A549 (cell line): ENCODE results near the gene TICAM1. TPM values are rescaled to one million over a fixed set of nuclear protein-coding genes. Genes with fewer than 3 reads are reported as not detected.

Experiments
- ATAC-seq, 2 experiments: fragments of 200-7000 bp in 1 of 2; fragments of >200 bp in 1 of 2; cut with Nextera tagmentation in 1 of 2; cut with Tn5 transposase in 1 of 2; 3 replicates each; pipeline versions ENCODE4 v1.8.0 to v1.9.1; 2018 to 2020; ENCODE audit warnings: mild to moderate bottlenecking in 1 of 2, moderate library complexity in 1 of 2
- CTCF ChIA-PET: fragments of 300-600 bp; sonication (Branson Sonifier 250); formaldehyde crosslinking; extraction: SDS; loops from one replicate; lab custom pipeline; 2021; ENCODE audit warnings: antibody characterized with exemption, inconsistent platforms; lab: Yijun Ruan, JAX
- POLR2A ChIA-PET: fragments of 350-600 bp; formaldehyde crosslinking; extraction: SDS; loops from one replicate; lab custom pipeline; 2021; ENCODE audit warnings: antibody characterized with exemption, inconsistent platforms; lab: Yijun Ruan, JAX
- DNase-seq, 2 experiments: peaks; one replicate each; pipeline versions ENCODE4 v3.0.0 to v3.0.0-alpha.2; 2011 to 2016; ENCODE audit warnings: low read depth in 1 of 2, low spot score in 1 of 2
- FAIRE-seq: peaks from 2 replicates; lab custom pipeline; 2011; peaks lifted over from hg19 to GRCh38; lab: Jason Lieb, UNC
- H3K27ac ChIP-seq, 2 experiments: fragments of >200 bp; sonication (Bioruptor Twin); formaldehyde crosslinking; 3 replicates each; pipeline ENCODE4 v1.5.1; 2016 to 2017
- H3K4me1 ChIP-seq: fragments of >200 bp; sonication (Bioruptor Twin); formaldehyde crosslinking; 3 replicates; pipeline ENCODE4 v1.6.1; 2016
- H3K4me2 ChIP-seq: fragments of >200 bp; sonication (Bioruptor Twin); formaldehyde crosslinking; 3 replicates; pipeline ENCODE4 v1.6.1; 2016
- H3K4me3 ChIP-seq: fragments of >200 bp; sonication (Bioruptor Twin); formaldehyde crosslinking; 3 replicates; pipeline ENCODE4 v1.5.1; 2016
- H3K9me3 ChIP-seq: fragments of >200 bp; sonication (Bioruptor Twin); formaldehyde crosslinking; 3 replicates; pipeline ENCODE4 v1.6.1; 2016
- CBX8 ChIP-seq: fragments of 200-600 bp; sonication (generic); IDR thresholded peaks from 2 replicates; pipeline ENCODE4 v1.6.1; 2016
- EHF ChIP-seq: fragments of 250-450 bp; sonication (Bioruptor Pico); IDR thresholded peaks from 2 replicates; pipeline ENCODE4 v1.5.0; 2020; ENCODE audit warnings: mild to moderate bottlenecking
- ESRRA ChIP-seq: fragments of 150-350 bp; IDR thresholded peaks from 2 replicates; pipeline ENCODE4 v1.6.1; 2014; ENCODE audit warnings: mild to moderate bottlenecking, low read length, borderline replicate concordance
- FOSL2 ChIP-seq, 2 experiments: fragments of 450-650 bp in 1 of 2; fragments of >200 bp in 1 of 2; sonication (Bioruptor Twin) in 1 of 2; formaldehyde crosslinking; IDR thresholded peaks; 2 replicates each; pipeline versions ENCODE4 v1.5.0 to v1.6.1; 2016 to 2020; ENCODE audit warnings: mild to moderate bottlenecking in 1 of 2, moderate library complexity in 1 of 2
- HEYL ChIP-seq: fragments of 250-450 bp; sonication (Bioruptor Pico); IDR thresholded peaks from 2 replicates; pipeline ENCODE4 v1.8.0; 2021; ENCODE audit warnings: mild to moderate bottlenecking, moderate library complexity
- JUN ChIP-seq, 2 experiments: fragments of >200 bp; sonication (Bioruptor Twin); formaldehyde crosslinking; IDR thresholded peaks; 2 replicates in 1 of 2; 3 replicates in 1 of 2; pipeline ENCODE4 v1.6.1; 2016 to 2017
- MYC ChIP-seq: IDR thresholded peaks from 2 replicates; pipeline ENCODE4 v1.6.1; 2012; ENCODE audit warnings: mild to moderate bottlenecking, inconsistent platforms, low read length, improper control_type of control experiment, borderline replicate concordance
- NFE2L2 ChIP-seq: fragments of 150-350 bp; conservative IDR thresholded peaks from 2 replicates; pipeline ENCODE4 v1.6.1; 2014; ENCODE audit warnings: low read length
- NR3C1 ChIP-seq: fragments of >200 bp; sonication (Bioruptor Twin); formaldehyde crosslinking; IDR thresholded peaks from 3 replicates; pipeline ENCODE4 v1.6.1; 2017
- RARB ChIP-seq: fragments of 250-450 bp; sonication (Bioruptor Pico); IDR thresholded peaks from 2 replicates; pipeline ENCODE4 v1.8.0; 2021; ENCODE audit warnings: mild to moderate bottlenecking, moderate library complexity
- RCOR1 ChIP-seq: fragments of 150-350 bp; IDR thresholded peaks from 2 replicates; pipeline ENCODE4 v1.6.1; 2014; ENCODE audit warnings: antibody characterized with exemption, low read length, low read depth
- RFX5 ChIP-seq: fragments of 450-650 bp; IDR thresholded peaks from 2 replicates; pipeline ENCODE4 v1.7.1; 2014; ENCODE audit warnings: antibody characterized with exemption, mild to moderate bottlenecking, moderate library complexity
- SMC3 ChIP-seq: fragments of >200 bp; sonication (Bioruptor Twin); formaldehyde crosslinking; IDR thresholded peaks from 3 replicates; pipeline ENCODE4 v1.6.1; 2018; ENCODE audit warnings: inconsistent platforms
- SREBF2 ChIP-seq: fragments of 450-650 bp; IDR thresholded peaks from 2 replicates; pipeline ENCODE4 v1.6.1; 2014; ENCODE audit warnings: mild to moderate bottlenecking, moderate library complexity
- TP53 ChIP-seq: fragments of 250-450 bp; sonication (Bioruptor Pico); IDR thresholded peaks from 2 replicates; pipeline ENCODE4 v1.5.0; 2021; ENCODE audit warnings: mild to moderate bottlenecking, moderate library complexity
- ZFP36 ChIP-seq: fragments of 450-650 bp; IDR thresholded peaks from 2 replicates; pipeline ENCODE4 v1.6.1; 2014; ENCODE audit warnings: borderline replicate concordance; ENCODE audit not compliant: partially characterized antibody
- ZNF302 ChIP-seq: fragments of 250-450 bp; sonication (Bioruptor Pico); IDR thresholded peaks from 2 replicates; pipeline ENCODE4 v1.9.0; 2021; ENCODE audit warnings: inconsistent platforms, mild to moderate bottlenecking, moderate library complexity
- WGBS: methylation state at CpG from one replicate; pipeline ENCODE4 v1.1.6; 2017; ENCODE audit errors: missing lambda C conversion rate; 5-methylcytosine and 5-hydroxymethylcytosine counted together
- polyA plus RNA-seq, 4 experiments: library from polyadenylated mRNA; depleted of rRNA in 3 of 4; stranded (reverse); fragments of >200 nt; fragmentation: RNase III in 1 of 4; extraction: RNeasy Plus Mini Kit Qiagen cat#74134 plus additional on column Dnase treatment in 1 of 4; gene quantifications; 2 replicates in 3 of 4; 3 replicates in 1 of 4; pipeline ENCODE4 v1.2.3, GENCODE V29; 2011 to 2017
- TF ChIP-seq, protein P1 (sequence below): fragments of 250-450 bp; sonication (Bioruptor Pico); IDR thresholded peaks from 2 replicates; pipeline ENCODE4 v1.5.0; 2020; ENCODE audit warnings: low read depth, mild to moderate bottlenecking, moderate library complexity
- TF ChIP-seq, protein P2 (sequence below): IDR thresholded peaks from 2 replicates; pipeline ENCODE4 v1.6.1; 2012

Gene TICAM1
- polyA plus RNA-seq, 2 of the 4 experiments (the other 2 are of a cell fraction) = 0.78 to 4.0 TPM

DNA sequence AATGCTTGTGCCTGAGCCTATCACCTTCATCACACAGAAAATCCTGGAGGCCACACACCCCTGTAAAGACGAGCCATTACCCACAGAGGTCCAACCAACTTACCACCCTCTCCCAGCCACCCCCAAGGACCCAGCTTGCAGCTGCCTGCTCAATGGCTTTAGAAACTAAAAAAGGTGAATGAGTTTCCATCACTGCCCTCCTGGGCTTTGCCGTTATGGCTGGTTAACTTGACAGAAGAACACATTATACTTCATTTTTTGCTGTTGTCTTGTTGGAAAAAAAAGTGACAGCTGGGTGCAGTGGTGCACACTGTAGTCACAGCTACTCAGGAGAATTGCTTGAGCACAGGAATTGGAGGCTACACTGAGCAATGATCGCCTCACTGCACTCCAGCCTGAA, 57.4 kb downstream of the TICAM1 start:
- CTCF ChIA-PET = interaction anchor here (0.7 to 2.0 kb wide), 2 partner anchors 17 to 42 kb away, joined by 3 to 6 read pairs; partner anchors contain the start of gene FEM1A

DNA sequence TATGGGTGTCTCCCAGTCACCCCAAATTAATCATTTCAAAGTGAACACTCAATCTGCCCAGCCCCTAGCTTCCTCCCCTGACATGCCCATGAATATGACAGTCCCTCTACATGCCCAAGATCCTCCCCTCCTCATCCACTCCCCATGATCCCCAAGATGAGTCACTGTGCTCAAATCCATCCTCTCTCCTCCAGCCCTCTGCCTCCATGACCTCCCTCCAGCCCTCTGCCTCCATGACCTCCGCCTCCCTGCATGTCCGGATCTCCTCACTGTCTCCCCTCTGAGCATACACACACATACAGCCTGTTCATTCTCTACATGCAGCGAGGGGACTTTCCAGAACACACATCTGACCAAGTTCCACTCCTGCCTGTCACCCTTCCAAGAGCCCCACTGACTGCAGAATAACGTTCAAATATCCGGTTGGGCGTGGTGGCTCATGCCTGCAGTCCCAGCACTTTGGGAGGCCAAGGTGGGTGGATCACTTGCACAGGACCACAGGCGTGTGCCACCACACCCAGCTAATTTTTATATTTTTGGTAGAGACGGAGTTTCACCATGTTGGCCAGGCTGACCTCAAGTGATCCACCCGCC, 58.4 kb downstream of the TICAM1 start:
- Histone ChIP-seq H3K9me3 (peaks cover 3% of the 10 kb centered on the region; the same call in 1 of the 3 replicates), H3K4me3 (no peak overlapping the region), H3K27ac (no peak overlapping the region), H3K4me2 (0 out of 3 replicates have a peak overlapping the region, but pooled peaks have one; percentile 17), H3K4me1 (peaks cover 7% of the 10 kb centered on the region; the same call in 1 of the 3 replicates)
- CTCF ChIA-PET = interaction anchor here (0.7 to 2.0 kb wide), 2 partner anchors 18 to 41 kb away, joined by 3 to 6 read pairs; partner anchors contain the start of gene FEM1A
- DNase-seq (no peak), ATAC-seq (peak; percentile 31 to 35; a peak in 2 of 6 replicates), FAIRE-seq (no peak)
- POLR2A ChIA-PET = no interaction called here
- 6% methylated on average over 9 of the region's 9 CpGs for WGBS
- TF ChIP-seq SMC3 (no peak), EHF (CRISPR knock-in tag) (no peak), RCOR1 (no peak), RARB (CRISPR knock-in tag) (no peak), SREBF2 (no peak), ZFP36 (no peak)
- TF ChIP-seq, protein P1, sequence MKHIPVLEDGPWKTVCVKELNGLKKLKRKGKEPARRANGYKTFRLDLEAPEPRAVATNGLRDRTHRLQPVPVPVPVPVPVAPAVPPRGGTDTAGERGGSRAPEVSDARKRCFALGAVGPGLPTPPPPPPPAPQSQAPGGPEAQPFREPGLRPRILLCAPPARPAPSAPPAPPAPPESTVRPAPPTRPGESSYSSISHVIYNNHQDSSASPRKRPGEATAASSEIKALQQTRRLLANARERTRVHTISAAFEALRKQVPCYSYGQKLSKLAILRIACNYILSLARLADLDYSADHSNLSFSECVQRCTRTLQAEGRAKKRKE (CRISPR knock-in tag) = no peak

More for the DNA sequence above, 57.4 kb downstream of the TICAM1 start:
- Histone ChIP-seq H3K27ac (no peak overlapping the region), H3K9me3 (peaks cover 3% of the 10 kb centered on the region; the same call in 1 of the 3 replicates), H3K4me3 (no peak overlapping the region), H3K4me1 (peaks cover 7% of the 10 kb centered on the region; the same call in 1 of the 3 replicates), H3K4me2 (no peak overlapping the region)
- FAIRE-seq = no peak
- POLR2A ChIA-PET = no interaction called here
- DNase-seq = no peak
- no peak for ATAC-seq
- no peak for TF ChIP-seq SREBF2
- no peak for TF ChIP-seq EHF (CRISPR knock-in tag)
- no peak for TF ChIP-seq TP53 (CRISPR knock-in tag)
- TF ChIP-seq, protein P1 (CRISPR knock-in tag) = no peak
- no peak for TF ChIP-seq MYC
- WGBS = 12% methylated on average over 3 of the region's 3 CpGs

DNA sequence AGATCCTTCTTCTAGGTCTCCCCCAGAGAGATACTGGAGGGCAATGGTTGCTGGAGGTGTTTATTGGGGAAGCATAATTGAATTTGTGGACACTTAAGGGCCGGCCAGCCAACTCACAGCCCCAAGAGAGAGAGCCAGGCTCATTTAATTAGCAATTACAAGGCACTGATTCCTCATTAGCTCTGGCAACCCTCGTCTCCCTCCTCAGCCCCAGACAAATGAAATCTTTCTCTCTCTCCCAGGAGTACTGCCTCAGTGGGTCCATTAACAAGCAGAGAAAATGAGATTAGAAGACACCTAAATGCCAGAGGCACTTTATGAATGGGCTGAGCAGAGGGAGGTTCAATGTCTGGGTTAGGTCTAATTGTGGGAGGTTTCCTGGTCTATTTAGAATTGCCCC, 58.9 kb downstream of the TICAM1 start:
- Histone ChIP-seq H3K4me1 (peaks cover 7% of the 10 kb centered on the region; the same call in 1 of the 3 replicates), H3K9me3 (peaks cover 3% of the 10 kb centered on the region; the same call in 1 of the 3 replicates), H3K27ac (no peak overlapping the region), H3K4me3 (no peak overlapping the region), H3K4me2 (no peak overlapping the region)
- CTCF ChIA-PET = interaction anchor here (2.0 kb wide), 1 partner anchor 18 kb away, joined by 6 read pairs; the partner anchor contains the start of gene FEM1A
- DNase-seq (no peak), ATAC-seq (no peak), FAIRE-seq (no peak)
- TF ChIP-seq NR3C1 (no peak), NFE2L2 (no peak), HEYL (CRISPR knock-in tag) (no peak), JUN (IDR thresholded peaks at IDR 0.05) (no peak), FOSL2 (IDR thresholded peaks at IDR 0.05) (no peak), FOSL2 (CRISPR knock-in tag; IDR thresholded peaks at IDR 0.05) (no peak), SMC3 (no peak), ESRRA (no peak), ZNF302 (CRISPR knock-in tag) (no peak), RFX5 (no peak), CBX8 (no peak)
- TF ChIP-seq, protein P2, sequence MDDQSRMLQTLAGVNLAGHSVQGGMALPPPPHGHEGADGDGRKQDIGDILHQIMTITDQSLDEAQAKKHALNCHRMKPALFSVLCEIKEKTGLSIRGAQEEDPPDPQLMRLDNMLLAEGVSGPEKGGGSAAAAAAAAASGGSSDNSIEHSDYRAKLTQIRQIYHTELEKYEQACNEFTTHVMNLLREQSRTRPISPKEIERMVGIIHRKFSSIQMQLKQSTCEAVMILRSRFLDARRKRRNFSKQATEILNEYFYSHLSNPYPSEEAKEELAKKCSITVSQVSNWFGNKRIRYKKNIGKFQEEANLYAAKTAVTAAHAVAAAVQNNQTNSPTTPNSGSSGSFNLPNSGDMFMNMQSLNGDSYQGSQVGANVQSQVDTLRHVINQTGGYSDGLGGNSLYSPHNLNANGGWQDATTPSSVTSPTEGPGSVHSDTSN = no peak
- WGBS = 4% methylated on average over 2 of the region's 2 CpGs
- POLR2A ChIA-PET = no interaction called here
